CD4-positive, alpha-beta T cell treated with Interleukin-1 beta for 1 hour (primary cell): ENCODE results near the gene KLHDC10.
"Not testable (repeated sequence)": the region's sequence is repeated elsewhere in the genome, so short reads cannot be mapped to it uniquely, and the experiment has no call there.

ENCODE experiments used
- DNase-seq, 2 donors: peaks; one replicate each; pipeline ENCODE4 v3.0.0-alpha.2; 2020 to 2022

KLHDC10 gene, protein sequence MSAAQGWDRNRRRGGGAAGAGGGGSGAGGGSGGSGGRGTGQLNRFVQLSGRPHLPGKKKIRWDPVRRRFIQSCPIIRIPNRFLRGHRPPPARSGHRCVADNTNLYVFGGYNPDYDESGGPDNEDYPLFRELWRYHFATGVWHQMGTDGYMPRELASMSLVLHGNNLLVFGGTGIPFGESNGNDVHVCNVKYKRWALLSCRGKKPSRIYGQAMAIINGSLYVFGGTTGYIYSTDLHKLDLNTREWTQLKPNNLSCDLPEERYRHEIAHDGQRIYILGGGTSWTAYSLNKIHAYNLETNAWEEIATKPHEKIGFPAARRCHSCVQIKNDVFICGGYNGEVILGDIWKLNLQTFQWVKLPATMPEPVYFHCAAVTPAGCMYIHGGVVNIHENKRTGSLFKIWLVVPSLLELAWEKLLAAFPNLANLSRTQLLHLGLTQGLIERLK

GRCh38 chr7:130069978-130070860 is at the start of gene KLHDC10:
Gene KLHDC10, plus strand, starts transcription at chr7:130070534. Its CDS starts 110 bp downstream, at chr7:130070644.
- peak; percentile 97 for DNase-seq

DNA sequence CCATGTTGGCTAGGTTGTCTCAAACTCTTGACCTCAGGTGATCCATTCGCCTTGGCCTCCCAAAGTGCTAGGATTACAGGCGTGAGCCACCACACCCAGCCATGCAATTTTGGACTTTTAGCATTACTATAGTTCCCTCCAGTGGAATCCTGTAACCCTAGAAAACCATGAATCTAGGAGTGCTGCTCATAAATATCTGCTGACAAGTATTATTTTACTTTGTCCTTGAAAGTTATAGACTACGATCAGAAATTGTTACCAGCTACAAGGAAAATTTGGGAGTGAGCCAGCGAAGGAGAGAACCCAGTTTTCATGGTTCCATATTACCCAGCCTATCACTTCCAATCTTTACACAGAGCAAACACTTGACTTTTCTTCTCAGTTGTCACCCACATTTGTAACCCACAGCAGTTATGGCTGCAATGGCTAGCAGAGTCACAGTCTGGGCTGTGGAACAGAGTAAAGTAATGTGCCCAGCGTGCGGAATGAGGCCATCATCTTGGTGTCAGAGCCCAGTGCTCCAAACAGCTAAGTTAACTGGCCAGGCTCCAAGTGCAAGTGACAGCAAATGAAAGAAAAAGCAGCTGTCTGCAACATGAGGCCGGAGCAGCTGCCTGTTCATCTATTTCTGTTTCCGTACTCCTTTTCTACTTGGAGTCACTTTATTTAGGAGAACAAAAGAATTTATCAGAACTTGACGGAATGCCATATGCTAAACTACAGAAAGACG is 49.1 kb upstream of the KLHDC10 start:
- DNase-seq: no peak

DNA sequence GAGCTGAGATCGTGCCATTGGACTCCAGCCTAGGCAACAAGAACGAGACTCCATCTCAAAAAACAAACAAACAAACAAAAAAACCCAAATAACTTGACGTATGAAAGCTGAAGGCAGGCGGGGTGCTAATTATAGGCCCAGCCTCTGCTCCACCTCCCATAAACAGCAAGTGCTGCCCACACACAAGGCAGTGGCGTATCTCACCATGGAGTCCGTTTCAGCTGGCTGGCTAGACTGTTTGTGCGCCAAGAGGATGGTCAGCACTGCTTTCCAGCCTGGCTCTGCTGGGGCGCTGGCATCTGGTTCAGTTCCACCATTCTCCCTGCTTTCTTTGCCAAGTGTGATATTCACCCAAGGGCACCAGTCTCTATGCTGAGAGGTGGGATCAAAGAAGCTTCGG is 48.2 kb upstream of the KLHDC10 start:
- DNase-seq: no peak

- no peak for DNase-seq
Measured at GRCh38 chr7:130022623-130023175, 47.6 kb upstream of the KLHDC10 start.

GRCh38 chr7:130024390-130024789 is 45.9 kb upstream of the KLHDC10 start:
- DNase-seq: no peak

DNA sequence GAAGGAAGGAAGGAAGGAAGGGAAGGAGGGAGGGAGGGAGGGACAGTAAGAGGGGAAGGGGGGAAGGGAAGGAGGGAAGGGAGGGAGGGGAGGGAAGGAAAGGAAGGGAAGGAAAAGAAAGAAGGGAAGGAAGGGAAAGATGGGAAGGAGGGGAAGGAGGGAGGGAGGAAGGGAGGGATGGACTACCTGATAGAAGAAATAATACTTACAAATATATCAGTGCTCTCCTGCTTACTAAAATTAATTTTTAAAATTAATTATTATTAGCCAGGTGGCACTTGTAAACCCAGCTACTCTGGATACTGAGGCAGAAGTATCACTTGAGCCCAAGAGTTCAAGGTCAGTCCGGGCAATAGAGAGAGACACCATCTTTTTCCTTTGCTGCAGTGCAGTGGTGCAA is 37.6 kb upstream of the KLHDC10 start:
- no peak for DNase-seq

DNA sequence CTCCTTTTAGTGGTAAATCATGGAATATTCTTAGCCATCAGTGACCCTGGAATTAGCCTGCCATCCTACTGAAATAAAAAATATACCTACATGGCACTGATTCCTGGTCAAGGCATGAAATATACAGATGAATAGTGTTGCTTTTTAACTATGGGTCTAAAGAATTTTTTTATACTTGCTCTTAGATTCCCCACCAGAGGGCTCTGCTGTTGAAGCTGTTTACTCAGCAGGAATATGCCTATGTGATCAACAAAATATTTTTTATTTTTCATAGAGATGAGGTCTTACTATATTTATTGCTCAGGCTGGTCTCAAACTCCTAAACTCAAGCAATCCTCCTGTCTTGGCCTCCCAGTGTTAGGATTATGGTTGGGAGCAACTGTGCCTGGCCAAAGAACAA is 32.6 kb upstream of the KLHDC10 start:
- no peak for DNase-seq

- DNase-seq: no peak
Measured at GRCh38 chr7:130040576-130040975, 29.8 kb upstream of the KLHDC10 start.

DNA sequence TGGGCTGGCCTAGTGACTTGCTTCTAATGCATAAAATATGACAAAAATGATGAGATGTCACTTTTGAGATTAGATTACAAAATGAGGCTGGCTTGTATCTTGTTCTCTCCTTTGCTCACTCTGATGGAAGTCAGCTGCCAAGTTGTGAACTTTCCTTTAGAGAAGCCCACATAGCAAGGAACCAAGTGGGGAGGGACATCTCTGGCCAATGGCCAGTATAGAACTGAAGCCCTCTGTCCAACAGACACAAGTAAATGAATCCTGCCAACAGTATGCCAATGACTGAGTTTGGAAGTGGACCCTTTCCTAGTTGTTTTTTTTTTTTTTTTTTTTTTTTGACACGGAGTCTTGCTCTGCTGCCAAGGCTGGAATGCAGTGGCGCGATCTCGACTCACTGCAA is 22.5 kb upstream of the KLHDC10 start:
- no peak for DNase-seq

DNA sequence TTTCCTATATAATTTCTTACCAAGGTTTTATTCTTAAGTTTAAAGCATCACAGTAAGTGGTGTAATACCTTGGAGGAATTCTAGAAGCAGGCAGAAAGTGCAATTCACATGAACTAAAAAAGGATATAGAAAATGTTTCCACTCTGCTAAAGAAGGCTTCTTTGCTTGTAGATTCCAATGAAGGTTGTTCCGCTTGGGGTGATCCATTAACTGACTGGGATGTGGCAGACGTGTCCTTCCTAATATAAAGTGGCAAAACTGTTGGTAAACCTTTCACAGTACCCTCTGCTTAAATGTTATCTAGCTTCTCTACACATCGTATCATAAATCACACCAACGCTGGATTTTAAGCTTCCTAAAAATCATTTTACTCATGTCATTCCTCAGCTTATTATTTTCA is 21.4 kb upstream of the KLHDC10 start:
- no peak for DNase-seq

GRCh38 chr7:130052250-130052649 is 18.1 kb upstream of the KLHDC10 start:
- DNase-seq: not testable (repeated sequence)

DNA sequence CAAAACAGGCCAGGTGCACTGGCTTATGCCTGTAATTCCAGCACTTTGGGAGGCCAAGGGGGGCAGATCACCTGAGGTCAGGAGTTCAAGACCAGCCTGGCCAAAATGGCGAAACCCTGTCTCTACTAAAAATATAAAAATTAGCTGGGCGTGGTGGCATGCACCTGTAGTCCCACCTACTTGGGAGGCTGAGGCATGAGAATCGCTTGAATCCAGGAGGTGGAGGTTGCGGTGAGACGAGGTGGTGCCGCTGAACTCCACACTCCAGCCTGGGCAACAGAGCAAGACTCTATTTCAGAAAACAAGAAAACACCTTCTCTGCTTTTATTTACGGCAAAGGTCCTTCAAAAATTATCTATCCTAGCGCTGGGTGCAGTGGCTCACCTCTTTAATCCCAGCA is 15.1 kb upstream of the KLHDC10 start:
- not testable (repeated sequence) for DNase-seq

DNA sequence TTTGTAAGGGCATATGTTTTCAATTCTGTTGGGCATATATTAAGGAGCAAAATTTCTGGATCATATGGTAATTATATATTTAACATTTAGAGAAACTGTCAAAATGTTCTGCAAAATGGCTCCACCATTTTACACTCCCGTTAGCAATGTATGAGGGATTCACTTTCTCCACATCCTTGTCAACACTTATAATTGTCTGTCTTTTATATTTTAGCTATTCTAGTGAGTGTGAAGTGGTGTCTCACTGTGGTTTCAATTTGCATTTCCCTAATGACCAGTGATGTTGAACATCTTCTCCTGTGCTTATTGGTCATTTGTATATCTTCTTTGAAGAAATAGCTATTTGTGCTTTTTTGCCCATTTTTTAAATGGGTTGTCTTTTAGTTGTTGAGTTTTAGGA is 8.1 kb upstream of the KLHDC10 start:
- no peak for DNase-seq

DNA sequence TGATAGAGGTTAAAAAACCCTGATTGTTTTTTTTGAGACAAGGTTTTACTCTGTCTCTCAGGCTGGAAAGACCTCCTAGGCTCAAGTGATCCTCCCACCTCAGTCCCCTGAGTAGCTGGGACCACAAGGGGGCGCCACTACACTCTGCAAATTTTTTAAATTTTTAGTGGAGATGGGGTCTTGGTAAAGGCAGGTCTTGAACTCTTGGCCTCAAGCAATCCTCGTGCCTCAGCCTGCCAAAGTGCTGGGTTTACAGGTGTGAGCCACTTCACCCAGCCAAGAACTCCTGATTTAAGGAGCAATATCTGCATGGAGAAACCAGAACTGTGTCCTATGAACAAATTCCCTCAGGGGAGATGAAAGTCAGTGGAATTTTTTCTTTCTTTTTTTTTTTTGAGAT is 7.3 kb upstream of the KLHDC10 start:
- DNase-seq: peak; percentile 54 to 68

- not testable (repeated sequence) for DNase-seq
Measured at GRCh38 chr7:130064580-130064926, 5.8 kb upstream of the KLHDC10 start.

DNA sequence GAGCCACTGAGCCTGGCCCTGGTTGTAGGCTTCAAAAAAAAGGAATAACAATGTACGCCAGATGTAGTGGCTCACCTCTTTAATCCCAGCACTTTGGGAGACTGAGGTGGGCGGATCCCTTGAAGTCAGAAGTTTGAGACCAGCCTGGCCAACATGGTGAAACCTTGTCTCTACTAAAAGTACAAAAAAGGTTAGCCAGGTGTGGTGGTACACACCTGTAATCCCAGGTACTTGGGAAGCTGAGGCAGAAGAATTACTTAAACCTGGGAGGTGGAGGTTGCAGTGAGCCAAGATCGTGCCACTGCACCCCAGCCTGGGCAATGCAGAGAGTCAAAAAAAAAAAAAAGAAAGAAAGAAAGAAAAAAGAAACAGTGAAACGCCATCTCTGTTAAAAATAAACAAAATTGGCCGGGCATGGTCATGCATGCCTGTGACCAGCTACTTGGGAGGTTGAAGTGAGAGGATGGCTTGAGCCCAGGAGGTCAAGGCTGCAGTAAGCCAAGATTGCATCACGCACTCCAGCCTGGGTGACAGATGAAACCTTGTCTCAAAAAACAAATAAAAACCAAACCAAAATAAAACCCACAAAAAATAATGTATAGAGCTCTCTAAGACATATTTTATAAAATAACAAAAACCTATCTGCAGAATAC is 4.7 kb upstream of the KLHDC10 start:
- DNase-seq: no peak

- DNase-seq: no peak
Measured at GRCh38 chr7:130069179-130069977, 956 bp upstream of the KLHDC10 start.

GRCh38 chr7:130070861-130071622 is 708 bp downstream of the KLHDC10 start:
- no peak for DNase-seq

- peak; percentile 67 to 80 for DNase-seq
Measured at GRCh38 chr7:130071701-130072622, 1.6 kb downstream of the KLHDC10 start.
